Sigmoid colon (tissue), 7 donors: ENCODE measurements around the gene SEPTIN11. TPM values are rescaled to one million over a fixed set of nuclear protein-coding genes. Genes with fewer than 3 reads are reported as not detected.

ENCODE experiments used
- DNase-seq: peaks from one replicate; pipeline ENCODE4 v3.0.0-alpha.2; 2019
- H3K27ac ChIP-seq, 4 donors: fragments of 200-600 bp; sonication (generic); one replicate each; pipeline ENCODE4 v1.5.1; 2016 to 2019; ENCODE audit warnings: mild to moderate bottlenecking in 1 of 4
- H3K27me3 ChIP-seq, 3 donors: fragments of 200-600 bp; sonication (generic); one replicate each; pipeline ENCODE4 v1.5.1; 2019; ENCODE audit warnings: mild to moderate bottlenecking in 1 of 3
- H3K36me3 ChIP-seq, 4 donors: fragments of 200-600 bp; sonication (generic); one replicate each; pipeline ENCODE4 v1.5.1; 2016 to 2019
- H3K4me1 ChIP-seq, 4 donors: fragments of 200-600 bp; sonication (generic); one replicate each; pipeline ENCODE4 v1.5.1; 2017 to 2019
- H3K4me3 ChIP-seq, 4 donors: fragments of 200-600 bp; sonication (generic); one replicate each; pipeline ENCODE4 v1.5.1; 2017 to 2019; ENCODE audit warnings: mild to moderate bottlenecking in 2 of 4, moderate library complexity in 1 of 4
- H3K9me3 ChIP-seq, 4 donors: fragments of 200-600 bp in 3 of 4; sonication (generic) in 3 of 4; one replicate each; pipeline versions ENCODE4 v1.5.1 to v1.6.1; 2013 to 2019
- EP300 ChIP-seq, 4 donors: sonication (generic); formaldehyde crosslinking; IDR thresholded peaks; one replicate each; pipeline ENCODE4 v1.6.1; 2017; ENCODE audit warnings: antibody characterized with exemption in 4 of 4
- POLR2A ChIP-seq, 2 donors: fragments of 450-650 bp; IDR thresholded peaks; one replicate each; pipeline ENCODE4 v1.6.1; 2016; ENCODE audit warnings: antibody characterized with exemption in 2 of 2, mild to moderate bottlenecking in 2 of 2, moderate library complexity in 2 of 2
- POLR2AphosphoS5 ChIP-seq, 4 donors: sonication (generic); formaldehyde crosslinking; IDR thresholded peaks; one replicate each; pipeline ENCODE4 v1.6.1; 2017; ENCODE audit warnings: antibody characterized with exemption in 4 of 4
- WGBS, 2 donors: extraction: QIAGEN DNeasy Blood & Tissue Kit; methylation state at CpG; one replicate each; pipeline ENCODE4 v1.1.7; 2013; 5-methylcytosine and 5-hydroxymethylcytosine counted together
- intact Hi-C: fragments of 100-400 bp; cut with DNase I; formaldehyde crosslinking; loops from one replicate; pipeline ENCODE4 v1.15.1; 2023
- polyA plus RNA-seq, 3 donors: library from polyadenylated mRNA; stranded (reverse); fragments of 200-250 nt; gene quantifications; one replicate each; pipeline ENCODE4 v1.2.3, GENCODE V29; 2013
- total RNA-seq, 4 donors: library from RNA; depleted of rRNA; stranded (reverse); fragments of >200 nt; gene quantifications; one replicate each; pipeline ENCODE4 v1.1.0, GENCODE V29; 2016
- TF ChIP-seq, protein P1 (sequence below), 4 experiments: fragments of 450-650 bp in 3 of 4; fragments of 200-600 bp in 1 of 4; IDR thresholded peaks; one replicate each; pipeline ENCODE4 v1.5.1; 2016 to 2019; ENCODE audit warnings: antibody characterized with exemption in 4 of 4, mild to moderate bottlenecking in 3 of 4, moderate library complexity in 2 of 4
- donor health status: healthy with polysubstance abuse.
- donor health status: Bipolar disorder and iron deficiency.
- donor health status: healthy.

Gene SEPTIN11
- total and polyA plus RNA-seq, 7 donors = 36.4 to 143 (median 46.2) TPM

GRCh38 chr4:76993787-76994641, 44.5 kb downstream of the SEPTIN11 start:
- intact Hi-C loops = no loop called here
- 71 to 80% methylated on average over 10 of the region's 10 CpGs for WGBS, 2 donors

DNA sequence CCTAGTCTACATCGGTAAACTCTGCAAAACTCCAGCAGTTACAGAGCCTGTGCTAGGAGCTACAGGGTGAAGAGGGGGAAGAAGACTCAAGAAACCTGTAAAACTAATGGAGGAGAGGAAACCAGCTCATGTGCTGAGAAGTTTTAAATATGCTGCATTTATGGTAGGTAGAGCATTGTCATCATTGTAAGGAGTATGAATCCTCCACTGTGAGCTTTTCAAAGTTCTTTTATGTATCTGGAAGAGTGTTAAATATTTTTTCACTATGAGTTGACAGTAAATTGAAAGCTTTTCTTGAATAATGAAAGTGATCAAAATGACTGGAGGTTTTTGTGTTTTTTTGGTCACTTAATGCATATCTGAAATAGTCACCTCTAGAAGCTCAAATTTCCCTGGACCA, 46.2 kb downstream of the SEPTIN11 start:
- no peaks in the 10 kb centered on the region for H3K4me1 ChIP-seq
- 88 to 100% methylated on average over 1 of the region's 1 CpG for WGBS, 2 donors
- H3K4me3 ChIP-seq = no peak overlapping the region
- no peak for DNase-seq
- intact Hi-C loops = no loop called here
- no peak overlapping the region for H3K27ac ChIP-seq
- TF ChIP-seq POLR2AphosphoS5 (IDR thresholded peaks at IDR 0.05) (no peak), EP300 (IDR thresholded peaks at IDR 0.05) (no peak), POLR2A (IDR thresholded peaks at IDR 0.05) (no peak)
- TF ChIP-seq, protein P1, sequence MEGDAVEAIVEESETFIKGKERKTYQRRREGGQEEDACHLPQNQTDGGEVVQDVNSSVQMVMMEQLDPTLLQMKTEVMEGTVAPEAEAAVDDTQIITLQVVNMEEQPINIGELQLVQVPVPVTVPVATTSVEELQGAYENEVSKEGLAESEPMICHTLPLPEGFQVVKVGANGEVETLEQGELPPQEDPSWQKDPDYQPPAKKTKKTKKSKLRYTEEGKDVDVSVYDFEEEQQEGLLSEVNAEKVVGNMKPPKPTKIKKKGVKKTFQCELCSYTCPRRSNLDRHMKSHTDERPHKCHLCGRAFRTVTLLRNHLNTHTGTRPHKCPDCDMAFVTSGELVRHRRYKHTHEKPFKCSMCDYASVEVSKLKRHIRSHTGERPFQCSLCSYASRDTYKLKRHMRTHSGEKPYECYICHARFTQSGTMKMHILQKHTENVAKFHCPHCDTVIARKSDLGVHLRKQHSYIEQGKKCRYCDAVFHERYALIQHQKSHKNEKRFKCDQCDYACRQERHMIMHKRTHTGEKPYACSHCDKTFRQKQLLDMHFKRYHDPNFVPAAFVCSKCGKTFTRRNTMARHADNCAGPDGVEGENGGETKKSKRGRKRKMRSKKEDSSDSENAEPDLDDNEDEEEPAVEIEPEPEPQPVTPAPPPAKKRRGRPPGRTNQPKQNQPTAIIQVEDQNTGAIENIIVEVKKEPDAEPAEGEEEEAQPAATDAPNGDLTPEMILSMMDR (IDR thresholded peaks at IDR 0.05) = no peak
- no peaks in the 10 kb centered on the region for H3K9me3 ChIP-seq
- H3K36me3 ChIP-seq = peaks cover 7 to 33% (median 8%) of the 10 kb centered on the region in 4 donors
- no peaks in the 10 kb centered on the region for H3K27me3 ChIP-seq

More at GRCh38 chr4:76993787-76994641, 44.5 kb downstream of the SEPTIN11 start:
- Histone ChIP-seq H3K27ac (no peak overlapping the region), H3K4me3 (no peak overlapping the region), H3K36me3 (peaks cover 7 to 22% (median 8%) of the 10 kb centered on the region in 4 donors), H3K9me3 (no peaks in the 10 kb centered on the region), H3K27me3 (no peaks in the 10 kb centered on the region), H3K4me1 (no peaks in the 10 kb centered on the region)
- no peak for TF ChIP-seq EP300 (IDR thresholded peaks at IDR 0.05)
- TF ChIP-seq POLR2A (IDR thresholded peaks at IDR 0.05) = no peak
- TF ChIP-seq POLR2AphosphoS5 (IDR thresholded peaks at IDR 0.05) = no peak
- TF ChIP-seq, protein P1 (IDR thresholded peaks at IDR 0.05) = no peak
- no peak for DNase-seq

DNA sequence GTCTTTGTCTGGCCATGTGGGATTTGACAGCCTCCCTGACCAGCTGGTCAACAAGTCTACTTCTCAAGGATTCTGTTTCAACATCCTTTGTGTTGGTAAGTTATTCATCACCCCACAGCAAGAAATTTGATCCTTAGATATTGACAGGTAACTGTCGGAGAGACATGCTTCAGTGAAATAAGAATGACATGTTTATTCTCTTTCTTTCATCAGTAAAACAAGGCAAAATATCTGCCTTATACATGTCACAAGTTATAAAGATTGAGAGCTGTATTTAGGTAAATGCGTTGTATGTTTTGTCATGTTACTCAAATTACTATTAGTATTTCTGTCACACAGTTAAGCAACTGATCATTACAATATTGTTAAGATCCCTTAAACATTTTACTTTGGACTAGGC, 46.9 kb downstream of the SEPTIN11 start:
- no peaks in the 10 kb centered on the region for H3K27me3 ChIP-seq
- peaks cover 7 to 33% (median 8%) of the 10 kb centered on the region in 4 donors for H3K36me3 ChIP-seq
- no peak overlapping the region for H3K27ac ChIP-seq
- peaks cover 0 to 1% (median 0%) of the 10 kb centered on the region in 4 donors for H3K4me1 ChIP-seq
- H3K4me3 ChIP-seq = no peak overlapping the region
- no peak for DNase-seq
- 99% methylated on average over 2 of the region's 2 CpGs for WGBS, 2 donors
- TF ChIP-seq POLR2A (IDR thresholded peaks at IDR 0.05) = no peak
- no peak for TF ChIP-seq POLR2AphosphoS5 (IDR thresholded peaks at IDR 0.05)
- TF ChIP-seq EP300 (IDR thresholded peaks at IDR 0.05) = no peak
- TF ChIP-seq, protein P1 (IDR thresholded peaks at IDR 0.05) = no peak
- H3K9me3 ChIP-seq = no peaks in the 10 kb centered on the region
- intact Hi-C loops = no loop called here

- WGBS, 2 donors = 93 to 100% methylated on average over 1 of the region's 1 CpG
- TF ChIP-seq POLR2AphosphoS5 (IDR thresholded peaks at IDR 0.05) = no peak
- TF ChIP-seq, protein P1 (IDR thresholded peaks at IDR 0.05) = no peak
- TF ChIP-seq POLR2A (IDR thresholded peaks at IDR 0.05) = no peak
- TF ChIP-seq EP300 (IDR thresholded peaks at IDR 0.05) = no peak
- Histone ChIP-seq H3K9me3 (no peaks in the 10 kb centered on the region), H3K36me3 (peaks cover 7 to 33% (median 8%) of the 10 kb centered on the region in 4 donors), H3K27ac (no peak overlapping the region), H3K4me1 (peaks cover 0 to 7% (median 3%) of the 10 kb centered on the region in 4 donors), H3K4me3 (no peak overlapping the region), H3K27me3 (no peaks in the 10 kb centered on the region)
- DNase-seq = no peak
- intact Hi-C loops = no loop called here
Measured at GRCh38 chr4:76997077-76997476, 47.5 kb downstream of the SEPTIN11 start.
